Caki2 (cell line): ENCODE results near the gene PSPN. TPM values are rescaled to one million over a fixed set of nuclear protein-coding genes. Genes with fewer than 3 reads are reported as not detected.
"Not testable (repeated sequence)": the region's sequence is repeated elsewhere in the genome, so short reads cannot be mapped to it uniquely, and the experiment has no call there.

Experiments
- DNase-seq: peaks from one replicate; pipeline ENCODE4 v3.0.0-alpha.2; 2015; ENCODE audit warnings: low read depth
- in situ Hi-C: cut with HindIII; loops from 2 replicates; pipeline ENCODE4 v1.10.0; 2016; ENCODE audit warnings: low sequenced_read_pairs, low pct_unique_long_range_greater_than_20kb, mixed read lengths
- total RNA-seq: library from RNA; depleted of rRNA; stranded (reverse); fragments of >200 nt; shearing (Covaris generic); gene quantifications from 2 replicates; pipeline ENCODE4 v1.2.3, GENCODE V29; 2014; ENCODE audit warnings: low replicate concordance

Gene PSPN
- total RNA-seq, 1 experiment from 2014 or later: 0.07 TPM

GRCh38 chr19:6378041-6378440 lies 2.3 kb upstream of the PSPN start:
- peak; percentile 15 for DNase-seq

GRCh38 chr19:6376512-6377190 lies 918 bp upstream of the PSPN start:
- DNase-seq: no peak
- in situ Hi-C loops: no loop called here

More at GRCh38 chr19:6378041-6378440, 2.3 kb upstream of the PSPN start:
- in situ Hi-C loops: no loop called here

- in situ Hi-C loops: no loop called here
- DNase-seq: no peak
These were observed 872 bp downstream of the PSPN start for GRCh38 chr19:6374711-6375410.

GRCh38 chr19:6374161-6374709 lies 1.5 kb downstream of the PSPN start:
- in situ Hi-C loops: no loop called here

GRCh38 chr19:6373813-6374108 lies 2.0 kb downstream of the PSPN start:
- DNase-seq: no peak
- in situ Hi-C loops: no loop called here

More at GRCh38 chr19:6374161-6374709, 1.5 kb downstream of the PSPN start:
- no peak for DNase-seq

- peak; percentile 65 for DNase-seq
- in situ Hi-C loops: no loop called here
These were observed 2.5 kb downstream of the PSPN start for GRCh38 chr19:6373096-6373812.

GRCh38 chr19:6372594-6373095 lies 3.1 kb downstream of the PSPN start, which contains the start of gene ALKBH7:
TSS of gene ALKBH7 (plus strand) at chr19:6372794. CDS start at chr19:6372821, 27 bp downstream.
- in situ Hi-C loops: no loop called here
- peak; percentile 94 for DNase-seq

- in situ Hi-C loops: no loop called here
- DNase-seq: no peak
These were observed 11.4 kb downstream of the PSPN start for GRCh38 chr19:6364353-6364752.

GRCh38 chr19:6362351-6362801 lies 13.4 kb downstream of the PSPN start:
- DNase-seq: no peak
- in situ Hi-C loops: no loop called here

GRCh38 chr19:6362027-6362350 lies 13.7 kb downstream of the PSPN start:
- no peak for DNase-seq
- in situ Hi-C loops: no loop called here

- in situ Hi-C loops, DNase-seq: not testable (repeated sequence)
These were observed 14.9 kb downstream of the PSPN start for GRCh38 chr19:6360857-6361216.

- in situ Hi-C loops, DNase-seq: not testable (repeated sequence)
These were observed 15.3 kb downstream of the PSPN start for GRCh38 chr19:6360445-6360844.

- in situ Hi-C loops: no loop called here
- no peak for DNase-seq
These were observed 16.0 kb downstream of the PSPN start for GRCh38 chr19:6359568-6360341.

- in situ Hi-C loops: no loop called here
These were observed 17.7 kb downstream of the PSPN start for GRCh38 chr19:6358003-6358402.

GRCh38 chr19:6357174-6357573 lies 18.6 kb downstream of the PSPN start:
- no peak for DNase-seq
- in situ Hi-C loops: no loop called here

More at GRCh38 chr19:6358003-6358402, 17.7 kb downstream of the PSPN start:
- DNase-seq: no peak

GRCh38 chr19:6355321-6356040 lies 20.3 kb downstream of the PSPN start:
- in situ Hi-C loops, DNase-seq: not testable (repeated sequence)

GRCh38 chr19:6354098-6354674 lies 21.5 kb downstream of the PSPN start:
- in situ Hi-C loops: no loop called here
- DNase-seq: no peak
